ENCODE results near the gene SH2D7.

SH2D7 gene

GRCh38 chr15:78101423-78102105, 9.2 kb downstream of the SH2D7 start:
- no peak overlapping the region for H3K27ac ChIP-seq (ENCODE audit: low read depth, low read length)
- H3K36me3 ChIP-seq (ENCODE audit: low read length): no peaks in the 10 kb centered on the region
- H3F3A ChIP-seq (ENCODE audit: insufficient read depth): no peaks in the 10 kb centered on the region
- no peaks in the 10 kb centered on the region for H3K79me2 ChIP-seq (ENCODE audit: insufficient read depth, low read length)
- no peaks in the 10 kb centered on the region for H4K20me1 ChIP-seq (ENCODE audit: low read depth, low read length)
- no peaks in the 10 kb centered on the region for H3K9me2 ChIP-seq (replicated peaks; ENCODE audit: insufficient read depth, low read length)
- H3K27me3 ChIP-seq (ENCODE audit: low read length): no peaks in the 10 kb centered on the region
- no peak overlapping the region for H3K4me3 ChIP-seq (ENCODE audit: insufficient read depth, low read length, poor library complexity, severe bottlenecking)
- H2AFZ ChIP-seq (ENCODE audit: low read depth, low read length, severe bottlenecking): no peak overlapping the region
- no peak overlapping the region for H3K4me2 ChIP-seq (ENCODE audit: low read depth, low read length, poor library complexity, severe bottlenecking)
- no peaks in the 10 kb centered on the region for H3K9me3 ChIP-seq (ENCODE audit: insufficient read depth, low read length)
- no peak overlapping the region for H3K9ac ChIP-seq (ENCODE audit: low read length)
- no peak for TF ChIP-seq EZH2phosphoT487 (conservative IDR thresholded peaks at IDR 0.05; ENCODE audit: low read length)
- TF ChIP-seq, protein P1, sequence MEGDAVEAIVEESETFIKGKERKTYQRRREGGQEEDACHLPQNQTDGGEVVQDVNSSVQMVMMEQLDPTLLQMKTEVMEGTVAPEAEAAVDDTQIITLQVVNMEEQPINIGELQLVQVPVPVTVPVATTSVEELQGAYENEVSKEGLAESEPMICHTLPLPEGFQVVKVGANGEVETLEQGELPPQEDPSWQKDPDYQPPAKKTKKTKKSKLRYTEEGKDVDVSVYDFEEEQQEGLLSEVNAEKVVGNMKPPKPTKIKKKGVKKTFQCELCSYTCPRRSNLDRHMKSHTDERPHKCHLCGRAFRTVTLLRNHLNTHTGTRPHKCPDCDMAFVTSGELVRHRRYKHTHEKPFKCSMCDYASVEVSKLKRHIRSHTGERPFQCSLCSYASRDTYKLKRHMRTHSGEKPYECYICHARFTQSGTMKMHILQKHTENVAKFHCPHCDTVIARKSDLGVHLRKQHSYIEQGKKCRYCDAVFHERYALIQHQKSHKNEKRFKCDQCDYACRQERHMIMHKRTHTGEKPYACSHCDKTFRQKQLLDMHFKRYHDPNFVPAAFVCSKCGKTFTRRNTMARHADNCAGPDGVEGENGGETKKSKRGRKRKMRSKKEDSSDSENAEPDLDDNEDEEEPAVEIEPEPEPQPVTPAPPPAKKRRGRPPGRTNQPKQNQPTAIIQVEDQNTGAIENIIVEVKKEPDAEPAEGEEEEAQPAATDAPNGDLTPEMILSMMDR (IDR thresholded peaks at IDR 0.05; ENCODE audit: insufficient read depth, low read length, poor library complexity, severe bottlenecking): no peak

- no peaks in the 10 kb centered on the region for H3K36me3 ChIP-seq (ENCODE audit: low read length)
- H2AFZ ChIP-seq (ENCODE audit: low read depth, low read length, severe bottlenecking): no peak overlapping the region
- no peak overlapping the region for H3K4me2 ChIP-seq (ENCODE audit: low read depth, low read length, poor library complexity, severe bottlenecking)
- H3F3A ChIP-seq (ENCODE audit: insufficient read depth): no peaks in the 10 kb centered on the region
- H3K9me3 ChIP-seq (ENCODE audit: insufficient read depth, low read length): no peaks in the 10 kb centered on the region
- H3K27ac ChIP-seq (ENCODE audit: low read depth, low read length): no peak overlapping the region
- H4K20me1 ChIP-seq (ENCODE audit: low read depth, low read length): no peaks in the 10 kb centered on the region
- TF ChIP-seq, protein P1 (IDR thresholded peaks at IDR 0.05; ENCODE audit: insufficient read depth, low read length, poor library complexity, severe bottlenecking): no peak
- TF ChIP-seq EZH2phosphoT487 (conservative IDR thresholded peaks at IDR 0.05; ENCODE audit: low read length): no peak
- no peak overlapping the region for H3K9ac ChIP-seq (ENCODE audit: low read length)
- H3K4me3 ChIP-seq (ENCODE audit: insufficient read depth, low read length, poor library complexity, severe bottlenecking): no peak overlapping the region
- H3K27me3 ChIP-seq (ENCODE audit: low read length): no peaks in the 10 kb centered on the region
- H3K9me2 ChIP-seq (replicated peaks; ENCODE audit: insufficient read depth, low read length): no peaks in the 10 kb centered on the region
- no peaks in the 10 kb centered on the region for H3K79me2 ChIP-seq (ENCODE audit: insufficient read depth, low read length)
Measured at GRCh38 chr15:78102211-78102610, 9.8 kb downstream of the SH2D7 start.

GRCh38 chr15:78102741-78103140, 10.4 kb downstream of the SH2D7 start:
- H3K79me2 ChIP-seq (ENCODE audit: insufficient read depth, low read length): no peaks in the 10 kb centered on the region
- TF ChIP-seq EZH2phosphoT487 (conservative IDR thresholded peaks at IDR 0.05; ENCODE audit: low read length): no peak
- TF ChIP-seq, protein P1 (IDR thresholded peaks at IDR 0.05; ENCODE audit: insufficient read depth, low read length, poor library complexity, severe bottlenecking): no peak
- H3F3A ChIP-seq (ENCODE audit: insufficient read depth): no peaks in the 10 kb centered on the region
- no peak overlapping the region for H3K27ac ChIP-seq (ENCODE audit: low read depth, low read length)
- no peaks in the 10 kb centered on the region for H4K20me1 ChIP-seq (ENCODE audit: low read depth, low read length)
- no peak overlapping the region for H3K4me3 ChIP-seq (ENCODE audit: insufficient read depth, low read length, poor library complexity, severe bottlenecking)
- no peaks in the 10 kb centered on the region for H3K9me3 ChIP-seq (ENCODE audit: insufficient read depth, low read length)
- H3K36me3 ChIP-seq (ENCODE audit: low read length): no peaks in the 10 kb centered on the region
- H2AFZ ChIP-seq (ENCODE audit: low read depth, low read length, severe bottlenecking): no peak overlapping the region
- H3K9me2 ChIP-seq (replicated peaks; ENCODE audit: insufficient read depth, low read length): no peaks in the 10 kb centered on the region
- H3K9ac ChIP-seq (ENCODE audit: low read length): no peak overlapping the region
- H3K4me2 ChIP-seq (ENCODE audit: low read depth, low read length, poor library complexity, severe bottlenecking): no peak overlapping the region
- no peaks in the 10 kb centered on the region for H3K27me3 ChIP-seq (ENCODE audit: low read length)
